Lower leg skin (tissue), 3 donors: ENCODE results near the gene S100A5.

ENCODE experiments used
- CTCF ChIP-seq, 3 donors: fragments of 450-650 bp; IDR thresholded peaks; one replicate each; pipeline ENCODE4 v1.5.1; 2016; ENCODE audit warnings: antibody characterized with exemption in 3 of 3, mild to moderate bottlenecking in 3 of 3, moderate library complexity in 2 of 3
- POLR2A ChIP-seq, 2 donors: fragments of 450-650 bp; IDR thresholded peaks; one replicate each; pipeline ENCODE4 v1.6.1; 2016 to 2017; ENCODE audit warnings: antibody characterized with exemption in 2 of 2, mild to moderate bottlenecking in 1 of 2, moderate library complexity in 1 of 2

- TF ChIP-seq CTCF (IDR thresholded peaks at IDR 0.05) (peak in 2 of 3 donors; percentile 57 to 80), POLR2A (IDR thresholded peaks at IDR 0.05) (no peak)
Observed at GRCh38 chr1:153532769-153533599, 7.8 kb downstream of the S100A5 start.
